Activated CD4-positive, alpha-beta memory T cell treated with anti-CD3 and anti-CD28 coated beads for 36 hours (primary cell): ENCODE data around the gene ERICH2. TPM values are rescaled to one million over a fixed set of nuclear protein-coding genes. Genes with fewer than 3 reads are reported as not detected.
A peak's percentile ranks its signal among the peaks of the same experiment; 100 is the strongest.
"Not testable (repeated sequence)": the region's sequence is repeated elsewhere in the genome, so short reads cannot be mapped to it uniquely, and the experiment has no call there.

Experiments used
- CTCF ChIA-PET: fragments of 350-600 bp; sonication (Branson Sonifier 250); formaldehyde crosslinking; loops from one replicate; lab custom pipeline; 2021; ENCODE audit warnings: antibody characterized with exemption, inconsistent platforms; lab: Charles Lee
- POLR2A ChIA-PET: fragments of 350-600 bp; sonication (Branson Sonifier 250); formaldehyde crosslinking; loops from one replicate; lab custom pipeline; 2021; ENCODE audit warnings: antibody characterized with exemption; lab: Charles Lee
- DNase-seq: peaks from one replicate; pipeline ENCODE4 v3.0.0-alpha.2; 2020
- H3K27ac Mint-ChIP-seq: one replicate; pipeline ENCODE4 v1.8.0; 2021; ENCODE audit warnings: mixed read lengths
- H3K27me3 Mint-ChIP-seq: one replicate; pipeline ENCODE4 v1.8.0; 2021; ENCODE audit warnings: mixed read lengths
- H3K36me3 Mint-ChIP-seq: one replicate; pipeline ENCODE4 v1.8.0; 2021; ENCODE audit warnings: mixed read lengths
- H3K4me1 Mint-ChIP-seq: one replicate; pipeline ENCODE4 v1.8.0; 2021; ENCODE audit warnings: low read depth, mixed read lengths
- H3K4me3 Mint-ChIP-seq: one replicate; pipeline ENCODE4 v1.8.0; 2021; ENCODE audit warnings: mild to moderate bottlenecking, mixed read lengths
- H3K9me3 Mint-ChIP-seq: one replicate; pipeline ENCODE4 v1.8.0; 2021; ENCODE audit warnings: mixed read lengths
- intact Hi-C: fragments of 100-400 bp; cut with micrococcal nuclease; formaldehyde crosslinking; loops from one replicate; pipeline ENCODE4 v1.15.1; 2023
- total RNA-seq, 2 experiments: library from RNA; stranded (reverse); gene quantifications; one replicate each; pipeline ENCODE4 v1.2.3, GENCODE V29; 2021

Gene ERICH2
- not detected for total RNA-seq

- CTCF ChIA-PET: interaction anchor here (2.6 kb wide), 1 partner anchor 43 kb away, joined by 7 read pairs; no protein-coding TSS in a partner anchor
- peaks cover 7% of the 10 kb centered on the region for H3K4me1 Mint-ChIP-seq
- H3K36me3 Mint-ChIP-seq: no peaks in the 10 kb centered on the region
- peak within 1 kb of the TSS; percentile 77 for H3K4me3 Mint-ChIP-seq
- peaks cover 12% of the 10 kb centered on the region for H3K27me3 Mint-ChIP-seq
- no peaks in the 10 kb centered on the region for H3K9me3 Mint-ChIP-seq
- peak; percentile 60 for DNase-seq
- POLR2A ChIA-PET: interaction anchor here (1.5 kb wide), 1 partner anchor 335 kb away, joined by 3 read pairs; no protein-coding TSS in a partner anchor
- no peak within 1 kb of the TSS for H3K27ac Mint-ChIP-seq
- intact Hi-C loops: loop anchor here (2.0 to 5.0 kb wide), 3 partner anchors 47 to 407 kb away; partner anchors contain the start of genes GAD1 and SP5
These were observed at the start of gene ERICH2 for GRCh38 chr2:170770008-170770605. ERICH2 (plus strand) TSS chr2:170770378; CDS start chr2:170770682, 304 bp downstream.

- ChIA-PET POLR2A (no interaction called here), CTCF (interaction anchor here (0.8 to 1.3 kb wide), 4 partner anchors 10 to 94 kb away, joined by 3 to 4 read pairs (median 3); no protein-coding TSS in a partner anchor)
- Mint-ChIP-seq H3K4me1 (peaks cover 9% of the 10 kb centered on the region), H3K27ac (no peak overlapping the region), H3K27me3 (peaks cover 54% of the 10 kb centered on the region), H3K9me3 (no peaks in the 10 kb centered on the region), H3K4me3 (no peak overlapping the region), H3K36me3 (peaks cover 3% of the 10 kb centered on the region)
- no peak for DNase-seq
- intact Hi-C loops: no loop called here
These were observed 48.5 kb upstream of the ERICH2 start for GRCh38 chr2:170721678-170722077.

- DNase-seq: no peak
- Mint-ChIP-seq H3K27me3 (peaks cover 50% of the 10 kb centered on the region), H3K27ac (no peak overlapping the region), H3K4me3 (no peak overlapping the region), H3K36me3 (peaks cover 3% of the 10 kb centered on the region), H3K9me3 (no peaks in the 10 kb centered on the region), H3K4me1 (peaks cover 5% of the 10 kb centered on the region)
- intact Hi-C loops: no loop called here
- ChIA-PET CTCF (interaction anchor here (1.3 kb wide), 1 partner anchor 91 kb away, joined by 4 read pairs; no protein-coding TSS in a partner anchor), POLR2A (no interaction called here)
These were observed 47.9 kb upstream of the ERICH2 start for GRCh38 chr2:170722301-170722700.

GRCh38 chr2:170723446-170723958, 46.7 kb upstream of the ERICH2 start:
- Mint-ChIP-seq H3K27me3 (peaks cover 48% of the 10 kb centered on the region), H3K4me3 (no peak overlapping the region), H3K27ac (no peak overlapping the region), H3K9me3 (no peaks in the 10 kb centered on the region), H3K36me3 (no peaks in the 10 kb centered on the region), H3K4me1 (no peaks in the 10 kb centered on the region)
- no peak for DNase-seq
- intact Hi-C loops: no loop called here
- POLR2A ChIA-PET: interaction anchor here (0.6 kb wide), 1 partner anchor 45 kb away, joined by 6 read pairs; no protein-coding TSS in a partner anchor
- CTCF ChIA-PET: no interaction called here

- Mint-ChIP-seq H3K27ac (no peak overlapping the region), H3K36me3 (no peaks in the 10 kb centered on the region), H3K4me1 (no peaks in the 10 kb centered on the region), H3K4me3 (no peak overlapping the region), H3K27me3 (peaks cover 7% of the 10 kb centered on the region), H3K9me3 (no peaks in the 10 kb centered on the region)
- ChIA-PET CTCF (interaction anchor here (1.4 kb wide), 1 partner anchor 139 kb away, joined by 3 read pairs; no protein-coding TSS in a partner anchor), POLR2A (no interaction called here)
- intact Hi-C loops: no loop called here
- no peak for DNase-seq
These were observed 36.2 kb upstream of the ERICH2 start for GRCh38 chr2:170733798-170734600.

GRCh38 chr2:170734601-170735000, 35.6 kb upstream of the ERICH2 start:
- CTCF ChIA-PET: interaction anchor here (1.4 kb wide), 1 partner anchor 139 kb away, joined by 3 read pairs; no protein-coding TSS in a partner anchor
- not testable (repeated sequence) for H3K4me3 Mint-ChIP-seq

GRCh38 chr2:170736628-170737027, 33.5 kb upstream of the ERICH2 start:
- no peaks in the 10 kb centered on the region for H3K9me3 Mint-ChIP-seq
- H3K36me3 Mint-ChIP-seq: no peaks in the 10 kb centered on the region
- no peaks in the 10 kb centered on the region for H3K4me1 Mint-ChIP-seq
- intact Hi-C loops: no loop called here
- no peak overlapping the region for H3K4me3 Mint-ChIP-seq
- peaks cover 7% of the 10 kb centered on the region for H3K27me3 Mint-ChIP-seq
- CTCF ChIA-PET: no interaction called here
- POLR2A ChIA-PET: no interaction called here
- DNase-seq: no peak
- H3K27ac Mint-ChIP-seq: no peak overlapping the region

More at GRCh38 chr2:170734601-170735000, 35.6 kb upstream of the ERICH2 start:
- H3K4me1 Mint-ChIP-seq, H3K9me3 Mint-ChIP-seq, H3K36me3 Mint-ChIP-seq, H3K27ac Mint-ChIP-seq, DNase-seq, POLR2A ChIA-PET, intact Hi-C loops, H3K27me3 Mint-ChIP-seq: not testable (repeated sequence)

- Mint-ChIP-seq H3K4me1 (no peaks in the 10 kb centered on the region), H3K27me3 (peaks cover 7% of the 10 kb centered on the region), H3K27ac (no peak overlapping the region), H3K9me3 (no peaks in the 10 kb centered on the region), H3K36me3 (no peaks in the 10 kb centered on the region), H3K4me3 (no peak overlapping the region)
- intact Hi-C loops: no loop called here
- ChIA-PET POLR2A (no interaction called here), CTCF (no interaction called here)
- no peak for DNase-seq
These were observed 32.8 kb upstream of the ERICH2 start for GRCh38 chr2:170737406-170737805.

- H3K27ac Mint-ChIP-seq: no peak overlapping the region
- no peaks in the 10 kb centered on the region for H3K9me3 Mint-ChIP-seq
- ChIA-PET POLR2A (interaction anchor here (0.6 kb wide), 1 partner anchor 12 kb away, joined by 6 read pairs; no protein-coding TSS in a partner anchor), CTCF (no interaction called here)
- H3K36me3 Mint-ChIP-seq: no peaks in the 10 kb centered on the region
- H3K4me1 Mint-ChIP-seq: no peaks in the 10 kb centered on the region
- no peak for DNase-seq
- H3K4me3 Mint-ChIP-seq: no peak overlapping the region
- intact Hi-C loops: no loop called here
- H3K27me3 Mint-ChIP-seq: peaks cover 7% of the 10 kb centered on the region
These were observed 32.4 kb upstream of the ERICH2 start for GRCh38 chr2:170737821-170738220.

- H3K9me3 Mint-ChIP-seq: no peaks in the 10 kb centered on the region
- ChIA-PET CTCF (interaction anchor here (0.9 to 1.5 kb wide), 2 partner anchors 13 to 74 kb away, joined by 3 to 6 read pairs; no protein-coding TSS in a partner anchor), POLR2A (no interaction called here)
- intact Hi-C loops: no loop called here
- H3K27me3 Mint-ChIP-seq: peaks cover 9% of the 10 kb centered on the region
- DNase-seq: no peak
- H3K4me1 Mint-ChIP-seq: no peaks in the 10 kb centered on the region
- H3K36me3 Mint-ChIP-seq: no peaks in the 10 kb centered on the region
- no peak overlapping the region for H3K27ac Mint-ChIP-seq
- H3K4me3 Mint-ChIP-seq: no peak overlapping the region
These were observed 31.1 kb upstream of the ERICH2 start for GRCh38 chr2:170739048-170739447.

- no peak for DNase-seq
- Mint-ChIP-seq H3K27me3 (peaks cover 15% of the 10 kb centered on the region), H3K4me1 (no peaks in the 10 kb centered on the region), H3K4me3 (no peak overlapping the region), H3K36me3 (no peaks in the 10 kb centered on the region), H3K9me3 (no peaks in the 10 kb centered on the region), H3K27ac (no peak overlapping the region)
- ChIA-PET POLR2A (no interaction called here), CTCF (interaction anchor here (0.9 to 1.5 kb wide), 2 partner anchors 13 to 73 kb away, joined by 3 to 6 read pairs; no protein-coding TSS in a partner anchor)
- intact Hi-C loops: no loop called here
These were observed 30.6 kb upstream of the ERICH2 start for GRCh38 chr2:170739507-170740046.

- H3K27me3 Mint-ChIP-seq: peaks cover 15% of the 10 kb centered on the region
- H3K4me1 Mint-ChIP-seq: no peaks in the 10 kb centered on the region
- intact Hi-C loops: no loop called here
- no peak for DNase-seq
- no peak overlapping the region for H3K4me3 Mint-ChIP-seq
- no peaks in the 10 kb centered on the region for H3K36me3 Mint-ChIP-seq
- CTCF ChIA-PET: no interaction called here
- no peaks in the 10 kb centered on the region for H3K9me3 Mint-ChIP-seq
- POLR2A ChIA-PET: no interaction called here
- H3K27ac Mint-ChIP-seq: no peak overlapping the region
These were observed 29.5 kb upstream of the ERICH2 start for GRCh38 chr2:170740660-170741059.
